HG02970 (cell line): ENCODE results near the gene PPP1R12C.
"Not testable (repeated sequence)": the region's sequence is repeated elsewhere in the genome, so short reads cannot be mapped to it uniquely, and the experiment has no call there.

Source experiments
- ATAC-seq: cut with Tn5 transposase; IDR thresholded peaks from one replicate; pipeline ENCODE4 v1.9.1; 2021; ENCODE audit warnings: mild to moderate bottlenecking, moderate library complexity, moderate number of reproducible peaks; ENCODE audit not compliant: unreplicated experiment, low FRiP score

Gene PPP1R12C

DNA sequence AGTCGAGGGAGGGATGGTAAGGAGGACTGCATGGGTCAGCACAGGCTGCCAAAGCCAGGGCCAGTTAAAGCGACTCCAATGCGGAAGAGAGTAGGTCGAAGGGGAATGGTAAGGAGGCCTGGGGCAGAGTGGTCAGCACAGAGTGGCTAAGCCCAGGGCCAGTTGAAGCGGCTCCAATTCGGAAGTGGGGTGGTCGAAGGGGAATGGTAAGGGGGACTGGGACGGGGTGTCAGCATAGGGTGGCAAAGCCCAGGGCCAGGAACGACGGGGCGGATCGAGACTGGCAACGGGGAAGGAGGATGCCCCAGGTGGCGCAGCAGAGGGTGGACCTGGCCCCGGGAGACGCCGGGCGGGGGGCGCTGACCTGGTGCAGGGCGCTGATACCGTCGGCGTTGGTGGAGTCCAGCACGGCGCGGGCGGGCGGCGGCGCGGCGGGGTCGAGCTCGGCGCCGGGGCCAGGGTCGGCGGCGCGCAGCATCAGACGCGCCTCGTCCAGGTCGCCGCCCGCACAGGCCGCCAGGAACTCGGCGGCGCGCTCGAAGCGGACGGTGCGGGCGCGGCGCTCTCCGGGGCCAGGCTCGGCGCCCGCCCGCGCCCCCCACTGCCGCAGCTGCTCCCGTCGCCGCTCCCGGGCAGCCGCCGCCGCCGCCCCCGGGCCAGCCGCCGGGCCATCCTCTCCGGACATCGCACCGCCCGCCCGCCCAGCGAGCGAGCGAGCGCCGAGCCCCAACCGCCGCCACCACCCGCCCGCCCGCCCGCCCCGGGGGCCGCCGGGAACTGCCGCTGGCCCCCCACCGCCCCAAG, at the start of gene PPP1R12C:
Gene PPP1R12C, minus strand, starts transcription at position 779 of the 804 bp plus-strand sequence. Its CDS starts 94 bp downstream, at position 685.
- ATAC-seq: peak; percentile 8

DNA sequence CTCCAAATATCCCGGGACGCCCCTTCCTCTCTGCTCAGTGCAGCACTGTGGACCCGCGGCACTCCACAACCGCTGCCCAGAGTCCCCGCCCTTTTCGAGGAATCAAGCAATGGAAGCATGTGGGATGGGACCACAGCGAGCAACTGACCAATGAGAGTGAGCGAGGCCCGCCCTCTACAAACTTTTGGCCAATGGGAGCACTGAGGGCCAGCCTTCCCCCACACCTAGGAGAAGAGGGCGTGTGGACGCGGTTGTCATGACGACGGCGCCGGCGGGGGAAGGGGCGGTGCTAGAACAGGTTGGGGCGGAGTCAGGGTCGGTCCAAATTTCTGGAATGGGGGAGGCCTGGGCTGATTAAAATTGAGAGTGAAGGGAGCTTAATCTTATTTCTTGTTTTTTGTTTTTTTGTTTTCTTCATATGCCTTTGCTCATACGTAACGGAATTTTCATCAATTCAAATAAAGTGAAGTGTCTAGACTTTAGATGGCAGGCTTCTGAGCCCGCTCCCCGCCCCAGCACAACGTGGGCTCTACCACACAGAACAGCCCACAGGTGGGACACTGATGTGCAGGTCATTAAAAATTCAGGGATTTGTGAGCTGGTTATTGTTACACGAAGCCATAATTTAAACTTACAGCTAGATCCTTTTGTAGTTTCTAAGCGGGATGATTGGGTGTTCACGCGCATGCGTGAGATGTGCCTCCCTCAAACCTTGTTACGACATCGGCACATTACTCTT, 49.3 kb upstream of the PPP1R12C start, which contains the start of gene DNAAF3:
Gene DNAAF3, minus strand, starts transcription at position 84 of the 739 bp plus-strand sequence. CDS start 200 bp downstream, outside the sequence.
- peak; percentile 78 for ATAC-seq

DNA sequence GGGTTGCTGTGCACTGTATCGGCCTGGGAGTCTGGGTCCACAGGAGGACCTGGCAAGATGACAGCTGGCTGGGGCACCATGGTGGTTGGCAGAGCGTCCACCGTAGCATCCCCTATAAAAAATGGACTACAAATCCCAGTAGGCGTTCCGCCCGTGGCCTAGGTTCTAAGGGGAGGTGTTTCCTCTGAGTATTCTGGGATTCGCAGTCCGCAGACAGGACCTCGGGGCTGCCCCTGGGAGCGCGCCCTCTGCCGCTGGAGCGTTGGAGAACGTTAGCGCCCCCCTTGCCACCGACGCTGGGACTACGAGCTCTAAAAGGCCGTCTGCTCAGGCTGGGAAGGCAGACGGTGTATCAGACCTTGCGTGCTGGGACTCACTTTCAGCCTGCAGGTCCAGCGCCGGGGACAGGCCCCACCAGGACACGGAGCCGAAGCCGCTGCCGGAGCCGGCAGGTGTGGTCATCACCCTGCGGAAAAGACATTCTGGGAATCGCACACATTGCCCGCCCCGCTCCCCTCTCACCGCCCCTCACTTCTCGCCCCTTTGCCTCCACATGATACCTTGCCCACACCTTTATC, 48.6 kb upstream of the PPP1R12C start:
- ATAC-seq: no peak

DNA sequence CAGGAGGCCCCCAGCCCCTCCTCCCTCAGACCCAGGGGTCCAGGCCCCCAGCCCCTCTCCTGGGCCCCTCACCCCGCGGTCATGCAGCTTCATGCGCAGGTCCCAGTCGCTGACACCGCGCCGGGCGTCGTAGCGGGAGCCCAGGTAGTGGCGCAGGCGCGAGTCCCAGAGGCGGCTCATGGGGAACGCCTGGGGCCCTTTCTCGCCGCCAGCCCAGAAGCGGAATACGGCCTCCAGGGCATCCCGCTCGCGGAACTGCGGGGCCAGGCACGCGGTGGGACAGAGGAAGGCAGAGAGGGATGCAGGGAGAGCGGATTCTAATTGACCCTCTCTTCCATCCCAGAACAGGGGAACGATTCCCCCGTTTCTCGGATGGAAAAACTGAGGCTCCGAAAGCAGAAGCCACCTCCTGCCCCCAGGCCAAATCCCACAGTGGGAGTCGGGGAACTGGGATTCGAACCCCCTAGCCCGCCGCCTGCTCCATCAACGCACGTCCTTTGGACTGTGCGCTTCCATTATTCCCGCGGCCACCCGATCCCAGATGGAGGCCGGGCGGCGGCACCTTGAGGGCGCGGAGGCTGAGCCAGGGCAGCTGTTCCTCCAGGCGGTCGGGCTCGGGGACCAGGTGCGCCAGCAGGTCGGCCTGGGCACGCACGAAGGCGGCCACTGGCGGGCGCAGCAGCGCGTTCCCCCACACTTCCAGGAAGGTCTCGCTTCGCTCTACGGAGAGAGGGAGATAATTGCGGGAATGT, 44.3 kb upstream of the PPP1R12C start:
- ATAC-seq: no peak

DNA sequence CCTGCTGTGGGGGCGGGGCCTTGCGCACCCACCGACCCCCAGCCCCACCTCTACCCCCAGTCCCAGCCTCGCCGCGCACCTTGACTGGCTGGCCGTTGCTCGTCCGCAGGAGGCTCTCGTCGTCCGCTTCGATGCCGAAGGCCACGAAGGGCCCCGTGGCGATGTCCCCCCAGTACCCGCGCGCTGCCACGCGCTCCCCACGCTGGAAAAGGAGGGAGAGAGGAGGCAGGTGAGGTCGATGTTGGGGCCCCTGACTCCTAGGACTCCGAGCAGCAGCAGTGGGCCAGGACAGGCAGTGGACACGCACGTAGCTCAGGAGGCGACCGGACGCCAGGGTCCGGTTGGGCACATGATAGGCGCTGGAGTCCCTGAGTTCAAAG, 43.5 kb upstream of the PPP1R12C start:
- no peak for ATAC-seq

DNA sequence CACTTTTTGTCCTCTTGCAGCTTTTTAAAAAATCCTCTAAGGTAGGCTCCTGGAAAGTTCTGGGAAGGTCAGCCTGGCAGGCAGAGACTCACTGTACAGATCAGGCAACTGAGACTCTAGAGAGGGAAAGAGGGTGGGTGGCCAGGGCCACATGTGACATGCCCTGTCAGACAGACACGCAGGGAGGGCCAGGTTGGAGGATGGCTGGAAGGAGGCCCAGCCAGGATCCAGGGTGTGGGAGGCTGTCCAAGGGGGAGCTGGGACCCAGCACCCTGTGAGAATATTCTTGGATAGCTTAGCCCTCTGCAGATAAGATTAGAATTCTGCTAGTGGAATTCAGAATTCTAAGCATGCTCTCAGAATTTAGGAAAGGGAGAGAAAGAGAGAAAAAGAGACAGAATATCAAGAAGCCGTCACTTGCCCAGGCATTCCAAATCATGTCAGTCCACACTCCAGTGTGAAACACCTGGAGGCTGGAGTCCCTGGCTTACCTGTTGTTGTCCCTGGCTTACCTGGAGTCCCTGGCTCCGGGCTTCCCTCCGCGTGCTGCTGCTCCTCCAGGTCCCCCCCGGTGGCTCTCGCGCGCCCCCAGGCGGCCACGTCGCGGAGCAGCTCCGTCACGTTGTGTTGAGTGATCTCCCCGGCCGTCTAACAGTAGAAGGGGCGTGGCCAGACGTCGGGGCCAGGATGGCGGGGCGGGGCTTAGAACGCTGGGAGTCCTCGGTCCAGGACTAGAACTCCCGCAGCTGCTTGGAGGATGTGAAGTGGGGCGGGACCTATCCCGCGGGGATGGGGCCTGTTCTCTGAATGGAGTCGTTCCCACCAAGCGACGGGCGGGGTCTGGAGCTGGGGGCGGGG, 42.9 kb upstream of the PPP1R12C start:
- ATAC-seq: peak; percentile 85

DNA sequence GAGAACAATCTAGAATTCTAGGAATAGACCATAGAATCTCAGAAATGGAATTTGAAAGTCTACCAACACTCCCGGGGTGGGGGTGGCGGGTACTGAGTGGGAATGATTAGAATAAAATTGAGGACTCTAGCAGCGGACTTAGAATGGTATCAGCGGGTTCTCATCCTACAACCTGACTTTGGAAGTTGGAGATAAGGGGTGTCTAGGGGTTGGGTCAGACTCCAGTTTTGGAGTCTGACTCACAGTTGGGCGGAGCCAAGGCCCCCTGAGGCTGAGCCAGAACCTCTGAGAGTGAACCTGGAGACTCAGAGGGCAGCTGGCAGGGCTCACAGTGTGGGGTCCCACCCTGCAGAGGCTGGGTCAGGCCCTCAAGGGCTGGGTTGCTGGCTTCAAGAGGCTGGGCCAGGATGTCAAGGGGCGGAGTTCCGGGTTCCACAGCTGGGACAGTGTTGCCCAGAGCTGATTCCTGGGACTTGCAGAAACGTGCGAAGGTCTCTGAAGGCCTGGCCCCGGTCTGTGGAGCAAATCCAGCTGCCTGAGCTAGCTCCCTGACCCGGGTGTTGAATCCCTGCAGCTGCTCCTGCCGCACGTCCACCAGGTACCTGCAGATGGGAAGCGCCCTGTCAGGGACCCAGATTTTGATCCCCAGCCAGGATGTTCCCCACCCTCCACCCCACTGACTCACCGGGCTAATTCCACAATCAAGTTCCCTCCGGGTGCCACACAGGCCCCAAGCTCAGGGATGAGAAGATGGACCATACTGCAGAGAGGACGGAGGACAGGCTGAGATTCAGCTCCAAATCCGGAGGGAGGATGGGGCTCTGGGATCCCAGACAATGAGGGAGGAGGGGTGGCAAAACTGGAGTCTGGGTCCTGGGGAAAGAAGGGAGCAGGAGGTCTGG, 41.7 kb upstream of the PPP1R12C start:
- ATAC-seq: no peak

DNA sequence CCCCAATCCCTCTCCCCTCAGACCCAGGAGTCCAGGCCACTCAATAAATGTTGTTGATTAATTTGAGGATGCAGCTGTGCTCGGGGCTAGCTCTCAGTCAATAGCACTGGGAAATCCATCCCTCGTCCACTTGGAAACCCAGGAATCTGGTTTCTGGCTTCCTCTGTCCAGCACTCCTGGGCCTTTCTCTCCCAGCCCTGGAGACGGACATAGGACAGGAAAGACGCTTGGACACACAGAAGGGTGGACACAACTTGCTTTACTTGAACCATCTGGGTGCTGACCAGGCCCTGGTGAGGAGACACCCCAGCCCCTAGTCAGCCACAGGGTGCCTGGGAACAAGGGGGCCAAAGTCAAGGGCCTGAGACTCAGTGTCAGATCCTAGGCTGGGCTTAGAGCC, 41.0 kb upstream of the PPP1R12C start:
- no peak for ATAC-seq

DNA sequence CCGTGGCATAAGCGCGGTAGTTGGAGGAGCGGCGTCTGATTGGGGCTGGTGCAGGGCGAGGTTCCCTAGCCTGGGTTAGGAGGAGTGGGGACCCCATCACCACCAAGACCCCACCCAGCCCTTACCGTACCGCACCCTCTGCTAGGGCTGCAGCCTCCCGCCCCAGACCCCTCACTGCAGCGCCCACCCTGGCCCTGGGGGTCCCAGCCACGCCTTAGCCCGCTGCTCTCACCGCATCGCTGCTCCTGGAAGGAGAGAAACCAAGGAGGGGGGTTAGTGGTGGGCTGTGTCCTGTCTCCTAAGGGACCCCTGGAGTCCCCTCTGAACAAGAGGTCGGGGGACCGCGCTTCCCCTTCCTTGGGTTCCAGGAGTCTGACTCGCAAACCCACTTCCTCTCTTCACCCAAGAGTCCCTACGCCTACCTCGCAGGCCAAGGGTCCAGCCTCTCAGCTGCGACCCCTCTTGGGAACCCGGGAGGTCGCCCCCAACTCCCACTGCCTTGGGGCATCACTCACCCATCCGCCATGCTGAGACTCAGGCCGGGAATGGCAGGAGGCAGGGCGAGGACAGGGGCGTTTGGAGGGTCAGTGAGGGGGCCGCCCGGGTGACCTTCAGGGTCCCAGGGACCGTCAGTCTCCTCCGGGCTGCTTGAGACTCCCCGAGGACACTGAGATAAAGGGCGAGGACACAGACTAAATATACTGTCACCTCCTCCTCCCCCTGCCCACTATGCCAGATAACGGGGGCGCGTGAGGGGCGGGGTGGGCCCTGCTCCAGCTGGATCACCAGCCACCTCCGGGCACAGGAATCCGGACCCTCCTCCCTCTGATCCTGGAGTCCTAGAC, 39.8 kb upstream of the PPP1R12C start, which contains the start of gene TNNI3:
Gene TNNI3, minus strand, starts transcription at position 669 of the 845 bp plus-strand sequence. Its CDS starts 143 bp downstream, at position 526.
- ATAC-seq: no peak

DNA sequence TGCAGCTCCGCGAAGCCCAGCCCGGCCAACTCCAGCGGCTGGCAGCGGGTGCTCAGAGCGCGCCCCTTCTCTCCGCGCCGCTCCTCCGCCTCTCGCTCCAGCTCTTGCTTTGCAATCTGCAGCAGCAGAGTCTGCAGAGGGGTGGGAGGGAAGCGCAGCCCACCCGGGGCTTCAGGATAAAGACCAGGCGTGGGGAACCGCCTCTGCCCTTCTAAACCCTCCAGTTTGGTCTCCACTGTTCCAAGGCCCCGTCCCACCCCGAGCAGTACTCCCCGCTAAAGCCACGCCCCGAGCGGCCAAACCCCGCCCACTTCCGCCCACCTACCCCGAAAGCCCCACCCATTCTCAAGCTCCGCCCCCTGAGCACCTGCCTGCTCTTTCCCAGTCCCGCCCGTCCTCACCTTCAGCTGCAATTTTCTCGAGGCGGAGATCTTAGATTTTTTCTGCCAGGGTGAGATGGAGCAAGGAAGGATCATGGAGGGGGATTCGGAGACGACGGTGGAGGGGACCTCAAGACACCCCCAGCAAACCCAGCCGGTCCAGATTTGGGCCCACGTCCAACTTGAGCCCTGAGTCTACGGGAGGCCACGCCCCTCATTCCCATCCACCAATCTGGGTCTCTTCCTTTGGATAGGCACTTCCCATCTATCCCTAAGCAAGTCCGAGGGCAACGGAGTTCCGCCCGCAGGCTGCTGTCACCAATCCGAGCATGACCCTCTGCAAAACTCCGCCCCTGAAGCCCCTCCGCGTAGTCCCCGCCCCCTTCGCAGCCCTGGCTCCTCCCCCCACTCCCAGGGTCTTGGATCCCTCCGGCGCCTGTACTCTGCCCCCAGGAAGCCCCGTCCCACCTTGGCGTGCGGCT, 39.0 kb upstream of the PPP1R12C start:
- ATAC-seq: no peak

DNA sequence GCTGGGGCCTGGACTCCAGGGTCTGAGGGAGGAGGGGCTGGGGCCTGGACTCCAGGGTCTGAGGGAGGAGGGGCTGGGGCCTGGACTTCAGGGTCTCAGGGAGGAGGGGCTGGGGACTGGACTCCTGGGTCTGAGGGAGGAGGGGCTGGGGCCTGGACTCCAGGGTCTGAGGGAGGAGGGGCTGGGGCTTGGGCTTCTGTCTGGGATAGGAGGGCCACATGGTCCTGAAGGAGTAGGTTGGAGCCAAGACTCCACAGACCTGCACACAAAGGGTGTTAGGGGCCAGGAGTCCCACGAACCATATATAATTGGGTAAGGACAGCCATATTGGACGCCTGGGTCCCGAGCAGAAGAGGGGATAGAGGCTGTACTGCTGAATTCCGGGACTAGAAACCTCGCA, 38.3 kb upstream of the PPP1R12C start:
- not testable (repeated sequence) for ATAC-seq

DNA sequence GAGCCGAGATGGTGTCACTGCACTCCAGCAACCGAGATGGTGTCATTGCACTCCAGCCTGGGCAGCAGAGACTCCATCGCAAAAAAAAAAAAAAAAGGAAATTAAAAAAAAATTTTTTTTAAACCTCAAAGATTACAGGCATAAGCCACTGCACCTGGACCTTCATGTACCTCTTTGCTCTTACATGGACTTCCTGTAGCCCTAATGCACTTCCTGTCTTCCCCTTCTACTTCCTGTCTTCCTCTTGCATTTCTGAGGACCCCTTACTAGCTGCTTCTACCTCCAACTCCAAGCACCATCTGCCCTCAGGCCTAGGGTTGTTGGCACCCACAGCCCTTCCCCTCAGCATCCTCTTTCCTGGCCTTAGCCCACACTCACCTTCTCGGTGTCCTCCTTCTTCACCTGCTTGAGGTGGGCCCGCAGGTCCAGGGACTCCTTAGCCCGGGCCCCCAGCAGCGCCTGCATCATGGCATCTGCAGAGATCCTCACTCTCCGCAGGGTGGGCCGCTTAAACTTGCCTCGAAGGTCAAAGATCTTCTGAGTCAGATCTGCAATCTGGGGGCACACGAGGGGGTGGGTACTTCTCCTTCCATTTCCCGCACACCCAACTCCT, 36.3 kb upstream of the PPP1R12C start:
- ATAC-seq: no peak

DNA sequence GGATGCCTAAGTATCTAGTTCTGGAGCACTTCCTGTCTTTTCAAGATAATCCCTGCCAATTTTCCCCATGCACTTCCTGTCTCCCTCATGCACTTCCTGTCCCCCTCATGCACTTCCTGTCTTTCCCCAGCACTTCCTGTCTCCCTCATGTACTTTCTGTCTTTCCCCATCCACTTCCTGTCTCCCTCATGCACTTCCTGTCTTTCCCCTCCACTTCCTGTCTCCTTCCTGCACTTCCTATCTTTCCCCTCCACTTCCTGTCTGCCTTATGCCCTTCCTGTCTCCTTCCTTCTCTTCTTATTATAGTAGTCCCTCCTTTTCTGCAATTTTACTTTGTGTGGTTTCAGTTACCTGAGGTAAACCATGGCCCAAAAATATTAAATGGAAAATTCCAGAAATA, 34.6 kb upstream of the PPP1R12C start:
- ATAC-seq: no peak

DNA sequence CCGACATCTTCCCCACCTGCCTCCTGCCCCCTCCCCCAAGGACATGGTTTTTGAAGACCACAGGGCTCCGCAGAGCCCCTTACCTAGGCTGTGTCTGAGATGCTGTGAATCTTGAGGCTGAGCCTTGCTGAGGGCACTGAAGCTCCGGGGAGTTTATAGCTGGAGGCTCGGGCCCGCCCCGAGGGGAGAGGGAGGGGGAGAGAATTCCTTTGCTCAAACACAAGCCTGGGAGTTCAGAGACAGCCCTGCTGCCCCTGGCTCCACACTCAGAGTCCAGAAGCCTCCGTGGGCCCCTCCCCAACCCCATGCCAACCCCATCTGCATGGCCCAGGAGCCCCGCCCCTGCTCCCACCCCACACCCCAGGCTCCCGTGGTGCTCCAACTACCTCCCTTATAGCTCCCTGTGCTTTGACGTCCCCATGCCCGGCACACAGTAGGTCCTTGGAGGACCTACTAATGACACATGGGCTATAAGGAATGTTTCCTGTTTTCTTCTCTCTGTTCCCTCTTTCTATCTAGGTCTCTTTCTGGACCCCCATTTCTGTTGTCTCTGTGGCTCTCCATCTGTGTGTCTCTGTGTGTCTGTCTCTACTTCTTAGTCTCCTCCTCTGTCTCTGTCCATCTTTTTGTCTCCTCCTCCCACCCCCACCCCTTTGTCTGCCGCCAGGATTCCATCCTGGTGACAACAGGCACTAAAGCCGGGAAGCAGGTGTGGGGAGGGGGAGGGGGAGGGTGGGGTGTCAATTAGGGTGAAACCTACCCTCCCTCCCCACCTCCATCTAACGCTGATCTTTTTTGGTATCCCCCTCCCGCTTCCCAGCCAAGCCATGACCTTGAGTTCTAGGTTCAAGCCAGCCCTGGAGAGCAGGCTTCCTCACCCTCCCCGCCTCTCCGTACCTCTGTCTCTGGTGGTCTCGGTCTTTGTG, 31.9 kb upstream of the PPP1R12C start, which contains the start of gene TNNT1:
Gene TNNT1, minus strand, starts transcription at position 129 of the 926 bp plus-strand sequence. CDS start 2,049 bp downstream, outside the sequence.
- ATAC-seq: no peak
